HepG2 (cell line): Measurements from ENCODE around the gene LZTR1.

ENCODE experiments used
- CBX2 ChIP-seq, 2 experiments: fragments of 200-600 bp in 1 of 2; sonication (generic); formaldehyde crosslinking in 1 of 2; IDR thresholded peaks; 2 replicates each; pipeline versions ENCODE4 v1.7.0 to v1.8.1; 2018 to 2022; ENCODE audit warnings: low read depth in 2 of 2, low read length in 1 of 2, mild to moderate bottlenecking in 1 of 2, missing genetic modification reagents in 1 of 2
- CHD2 ChIP-seq: IDR thresholded peaks from 2 replicates; pipeline ENCODE4 v1.6.1; 2011; ENCODE audit warnings: low read depth, low read length, improper control_type of control experiment
- POLR2A ChIP-seq, 2 experiments: IDR thresholded peaks; 2 replicates each; pipeline ENCODE4 v1.6.1; 2011; ENCODE audit warnings: low read depth in 2 of 2, low read length in 2 of 2, mild to moderate bottlenecking in 1 of 2, moderate library complexity in 1 of 2; ENCODE audit not compliant: insufficient read depth in 1 of 2
- ZNF512 ChIP-seq: sonication (generic); formaldehyde crosslinking; IDR thresholded peaks from 2 replicates; pipeline ENCODE4 v1.4.0; 2020; ENCODE audit warnings: mild to moderate bottlenecking, missing genetic modification reagents
- ZNF749 ChIP-seq: sonication (generic); formaldehyde crosslinking; IDR thresholded peaks from 2 replicates; pipeline ENCODE4 v1.8.0; 2022; ENCODE audit warnings: mild to moderate bottlenecking, missing genetic modification reagents, moderate library complexity, borderline replicate concordance
- ZSCAN20 ChIP-seq: sonication (generic); formaldehyde crosslinking; IDR thresholded peaks from 2 replicates; pipeline ENCODE4 v1.4.0; 2020; ENCODE audit warnings: missing genetic modification reagents, mild to moderate bottlenecking, borderline replicate concordance

- no peak for TF ChIP-seq ZSCAN20 (CRISPR knock-in tag)
- no peak for TF ChIP-seq POLR2A (IDR thresholded peaks at IDR 0.05; ENCODE audit: insufficient read depth in 1 of 2, low read depth in 2 of 2, low read length in 2 of 2)
- TF ChIP-seq CHD2 = no peak
- no peak for TF ChIP-seq CBX2 (IDR thresholded peaks at IDR 0.05; ENCODE audit: low read depth, low read length)
- TF ChIP-seq CBX2 (CRISPR knock-in tag; IDR thresholded peaks at IDR 0.05; ENCODE audit: low read depth) = no peak
- TF ChIP-seq ZNF512 (CRISPR knock-in tag) = no peak
- no peak for TF ChIP-seq ZNF749 (CRISPR knock-in tag)
Observed at GRCh38 chr22:20979243-20979809, 2.8 kb upstream of the LZTR1 start.
